ENCODE measurements around the gene GPRIN3. TPM values are rescaled to one million over a fixed set of nuclear protein-coding genes. Genes with fewer than 3 reads are reported as not detected.
A peak's percentile ranks its signal among the peaks of the same experiment; 100 is the strongest.

GPRIN3 gene
- total RNA-seq, 1 donor from 2014 or later = 94.3 TPM

GRCh38 chr4:89248879-89249281 is 58.7 kb downstream of the GPRIN3 start:
- DNase-seq = no peak
- Mint-ChIP-seq H3K27me3 (ENCODE audit: unreplicated experiment) (peaks cover 2% of the 10 kb centered on the region), H3K4me1 (ENCODE audit: low read depth, unreplicated experiment) (peaks cover 66% of the 10 kb centered on the region), H3K9me3 (ENCODE audit: unreplicated experiment) (peaks cover 8% of the 10 kb centered on the region), H3K4me3 (ENCODE audit: unreplicated experiment) (peak overlapping the region; percentile 76), H3K36me3 (ENCODE audit: unreplicated experiment) (peaks cover 6% of the 10 kb centered on the region), H3K27ac (ENCODE audit: unreplicated experiment) (peak overlapping the region; percentile 73)
- TF ChIP-seq, protein P1, sequence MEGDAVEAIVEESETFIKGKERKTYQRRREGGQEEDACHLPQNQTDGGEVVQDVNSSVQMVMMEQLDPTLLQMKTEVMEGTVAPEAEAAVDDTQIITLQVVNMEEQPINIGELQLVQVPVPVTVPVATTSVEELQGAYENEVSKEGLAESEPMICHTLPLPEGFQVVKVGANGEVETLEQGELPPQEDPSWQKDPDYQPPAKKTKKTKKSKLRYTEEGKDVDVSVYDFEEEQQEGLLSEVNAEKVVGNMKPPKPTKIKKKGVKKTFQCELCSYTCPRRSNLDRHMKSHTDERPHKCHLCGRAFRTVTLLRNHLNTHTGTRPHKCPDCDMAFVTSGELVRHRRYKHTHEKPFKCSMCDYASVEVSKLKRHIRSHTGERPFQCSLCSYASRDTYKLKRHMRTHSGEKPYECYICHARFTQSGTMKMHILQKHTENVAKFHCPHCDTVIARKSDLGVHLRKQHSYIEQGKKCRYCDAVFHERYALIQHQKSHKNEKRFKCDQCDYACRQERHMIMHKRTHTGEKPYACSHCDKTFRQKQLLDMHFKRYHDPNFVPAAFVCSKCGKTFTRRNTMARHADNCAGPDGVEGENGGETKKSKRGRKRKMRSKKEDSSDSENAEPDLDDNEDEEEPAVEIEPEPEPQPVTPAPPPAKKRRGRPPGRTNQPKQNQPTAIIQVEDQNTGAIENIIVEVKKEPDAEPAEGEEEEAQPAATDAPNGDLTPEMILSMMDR (IDR thresholded peaks at IDR 0.05; ENCODE audit: partially characterized antibody, unreplicated experiment) = no peak

DNA sequence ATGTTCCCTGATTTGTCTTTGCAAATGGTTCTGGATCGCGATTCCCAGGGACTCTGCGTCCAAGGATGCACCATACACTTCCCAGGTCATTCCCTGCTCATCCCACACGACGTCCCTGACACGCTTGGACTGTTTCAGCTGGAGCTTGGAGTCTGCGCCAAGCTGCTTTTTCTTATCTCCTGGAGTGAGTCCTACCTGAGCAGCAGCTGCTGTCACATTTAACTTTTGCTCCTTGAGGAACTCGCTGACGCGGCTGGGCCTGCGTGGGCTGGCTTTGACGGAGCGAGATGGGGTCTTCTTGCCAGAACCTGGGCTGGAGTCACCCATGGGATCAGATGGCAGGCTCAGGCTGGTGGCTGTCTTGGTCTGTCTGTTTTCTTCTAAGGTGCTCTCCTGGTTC is 59.6 kb downstream of the GPRIN3 start:
- peaks cover 67% of the 10 kb centered on the region for H3K4me1 Mint-ChIP-seq (ENCODE audit: low read depth, unreplicated experiment)
- peak overlapping the region; percentile 22 for H3K4me3 Mint-ChIP-seq (ENCODE audit: unreplicated experiment)
- TF ChIP-seq, protein P1 (IDR thresholded peaks at IDR 0.05; ENCODE audit: partially characterized antibody, unreplicated experiment) = no peak
- H3K9me3 Mint-ChIP-seq (ENCODE audit: unreplicated experiment) = peaks cover 10% of the 10 kb centered on the region
- no peaks in the 10 kb centered on the region for H3K27me3 Mint-ChIP-seq (ENCODE audit: unreplicated experiment)
- H3K27ac Mint-ChIP-seq (ENCODE audit: unreplicated experiment) = peak overlapping the region; percentile 65
- no peak for DNase-seq
- H3K36me3 Mint-ChIP-seq (ENCODE audit: unreplicated experiment) = peaks cover 6% of the 10 kb centered on the region

- H3K4me3 Mint-ChIP-seq (ENCODE audit: unreplicated experiment) = peak overlapping the region; percentile 63
- H3K4me1 Mint-ChIP-seq (ENCODE audit: low read depth, unreplicated experiment) = peaks cover 79% of the 10 kb centered on the region
- peak overlapping the region; percentile 82 for H3K27ac Mint-ChIP-seq (ENCODE audit: unreplicated experiment)
- H3K36me3 Mint-ChIP-seq (ENCODE audit: unreplicated experiment) = peaks cover 6% of the 10 kb centered on the region
- TF ChIP-seq, protein P1 (IDR thresholded peaks at IDR 0.05; ENCODE audit: partially characterized antibody, unreplicated experiment) = no peak
- peaks cover 10% of the 10 kb centered on the region for H3K9me3 Mint-ChIP-seq (ENCODE audit: unreplicated experiment)
- DNase-seq = peak; percentile 31
- peaks cover 3% of the 10 kb centered on the region for H3K27me3 Mint-ChIP-seq (ENCODE audit: unreplicated experiment)
These were observed 62.1 kb downstream of the GPRIN3 start for GRCh38 chr4:89245459-89245858.

GRCh38 chr4:89243733-89244252 is 63.8 kb downstream of the GPRIN3 start:
- TF ChIP-seq, protein P1 (IDR thresholded peaks at IDR 0.05; ENCODE audit: partially characterized antibody, unreplicated experiment) = no peak
- Mint-ChIP-seq H3K27ac (ENCODE audit: unreplicated experiment) (peak overlapping the region; percentile 92), H3K27me3 (ENCODE audit: unreplicated experiment) (peaks cover 3% of the 10 kb centered on the region), H3K4me1 (ENCODE audit: low read depth, unreplicated experiment) (peaks cover 64% of the 10 kb centered on the region), H3K4me3 (ENCODE audit: unreplicated experiment) (peak overlapping the region; percentile 54), H3K9me3 (ENCODE audit: unreplicated experiment) (peaks cover 10% of the 10 kb centered on the region), H3K36me3 (ENCODE audit: unreplicated experiment) (no peaks in the 10 kb centered on the region)
- no peak for DNase-seq

DNA sequence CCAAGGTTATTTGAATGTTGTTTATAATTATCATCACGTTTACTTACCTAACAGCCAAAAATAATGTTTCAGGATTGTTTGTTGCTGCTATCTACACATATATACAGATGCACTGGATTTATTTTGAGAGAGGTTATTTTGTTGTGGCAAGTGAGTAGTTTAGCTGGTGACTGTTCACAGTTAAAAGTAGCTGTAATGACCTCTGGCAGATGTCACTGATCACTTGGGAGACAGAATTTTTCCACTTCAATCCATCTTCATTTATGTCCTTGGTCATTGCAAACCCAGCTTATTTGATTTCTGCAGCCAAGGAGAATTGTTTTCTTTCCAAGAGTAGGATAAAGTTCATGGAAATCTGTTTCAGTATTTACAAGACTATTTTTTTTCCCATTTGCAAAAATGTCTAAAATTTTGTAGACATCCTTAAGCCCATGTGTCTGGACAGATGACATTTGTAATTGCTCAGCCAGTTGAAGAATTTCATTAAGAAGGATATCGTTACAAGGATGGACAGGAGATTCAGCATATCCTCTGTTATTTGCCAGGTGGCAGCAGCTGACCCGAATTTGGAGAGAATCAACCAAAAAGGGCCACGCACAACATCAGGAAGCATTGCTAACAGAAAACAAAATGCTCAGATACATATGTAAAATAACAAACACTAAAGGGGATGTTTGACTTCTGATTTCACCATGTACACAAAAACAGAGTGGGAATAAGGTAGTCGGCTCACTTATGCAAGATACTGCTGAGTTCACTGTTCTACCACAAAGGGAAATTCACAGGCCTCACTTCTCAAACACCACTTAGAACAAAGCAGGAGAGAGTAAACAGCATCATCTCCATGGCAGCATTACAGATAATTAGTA is 64.5 kb downstream of the GPRIN3 start:
- H3K27me3 Mint-ChIP-seq (ENCODE audit: unreplicated experiment) = peaks cover 5% of the 10 kb centered on the region
- H3K4me1 Mint-ChIP-seq (ENCODE audit: low read depth, unreplicated experiment) = peaks cover 58% of the 10 kb centered on the region
- peak overlapping the region; percentile 54 for H3K4me3 Mint-ChIP-seq (ENCODE audit: unreplicated experiment)
- DNase-seq = no peak
- TF ChIP-seq, protein P1 (IDR thresholded peaks at IDR 0.05; ENCODE audit: partially characterized antibody, unreplicated experiment) = no peak
- H3K27ac Mint-ChIP-seq (ENCODE audit: unreplicated experiment) = peak overlapping the region; percentile 92
- H3K9me3 Mint-ChIP-seq (ENCODE audit: unreplicated experiment) = peaks cover 13% of the 10 kb centered on the region
- H3K36me3 Mint-ChIP-seq (ENCODE audit: unreplicated experiment) = no peaks in the 10 kb centered on the region

Measured in glutamatergic neuron (in vitro differentiated cells).